ENCODE results near the gene OR1K1.
"Not testable (repeated sequence)": the region's sequence is repeated elsewhere in the genome, so short reads cannot be mapped to it uniquely, and the experiment has no call there.

The OR1K1 gene

GRCh38 chr9:122837266-122837850 is 37.4 kb downstream of the OR1K1 start:
- H3K4me3 ChIP-seq (ENCODE audit: low read length), result no peak overlapping the region
- TF ChIP-seq CTCF (IDR thresholded peaks at IDR 0.05; ENCODE audit: insufficient read depth, low read depth, low read length, missing control alignments), result no peak
- DNase-seq (ENCODE audit: low read depth), result no peak

- DNase-seq (ENCODE audit: low read depth); H3K4me3 ChIP-seq (ENCODE audit: low read length): not testable (repeated sequence)
These were observed 38.5 kb downstream of the OR1K1 start for GRCh38 chr9:122838441-122838840.

GRCh38 chr9:122841501-122841900 is 41.6 kb downstream of the OR1K1 start:
- no peak for DNase-seq (ENCODE audit: low read depth)
- TF ChIP-seq CTCF (IDR thresholded peaks at IDR 0.05; ENCODE audit: insufficient read depth, low read depth, low read length, missing control alignments), result no peak
- H3K4me3 ChIP-seq (ENCODE audit: low read length), result no peak overlapping the region

GRCh38 chr9:122844137-122844536 is 44.2 kb downstream of the OR1K1 start:
- no peak for TF ChIP-seq CTCF (IDR thresholded peaks at IDR 0.05; ENCODE audit: insufficient read depth, low read depth, low read length, missing control alignments)
- no peak for DNase-seq (ENCODE audit: low read depth)
- no peak overlapping the region for H3K4me3 ChIP-seq (ENCODE audit: low read length)

GRCh38 chr9:122845116-122845515 is 45.2 kb downstream of the OR1K1 start:
- TF ChIP-seq CTCF (IDR thresholded peaks at IDR 0.05; ENCODE audit: insufficient read depth, low read depth, low read length, missing control alignments), result no peak
- DNase-seq (ENCODE audit: low read depth), result no peak
- H3K4me3 ChIP-seq (ENCODE audit: low read length), result no peak overlapping the region

GRCh38 chr9:122846371-122846940 is 46.5 kb downstream of the OR1K1 start:
- no peak for DNase-seq (ENCODE audit: low read depth)
- no peak for TF ChIP-seq CTCF (IDR thresholded peaks at IDR 0.05; ENCODE audit: insufficient read depth, low read depth, low read length, missing control alignments)
- no peak overlapping the region for H3K4me3 ChIP-seq (ENCODE audit: low read length)

GRCh38 chr9:122848256-122848943 is 48.5 kb downstream of the OR1K1 start:
- no peak for DNase-seq (ENCODE audit: low read depth)
- TF ChIP-seq CTCF (IDR thresholded peaks at IDR 0.05; ENCODE audit: insufficient read depth, low read depth, low read length, missing control alignments), result no peak
- H3K4me3 ChIP-seq (ENCODE audit: low read length), result no peak overlapping the region

Data from epithelial cell of esophagus (primary cell).